Measurements from ENCODE around the gene LY9. TPM values are rescaled to one million over a fixed set of nuclear protein-coding genes. Genes with fewer than 3 reads are reported as not detected.

LY9 gene
- total and polyA plus RNA-seq, 8 donors, result 0.05 to 0.55 (median 0.35) TPM; not detected in 1

DNA sequence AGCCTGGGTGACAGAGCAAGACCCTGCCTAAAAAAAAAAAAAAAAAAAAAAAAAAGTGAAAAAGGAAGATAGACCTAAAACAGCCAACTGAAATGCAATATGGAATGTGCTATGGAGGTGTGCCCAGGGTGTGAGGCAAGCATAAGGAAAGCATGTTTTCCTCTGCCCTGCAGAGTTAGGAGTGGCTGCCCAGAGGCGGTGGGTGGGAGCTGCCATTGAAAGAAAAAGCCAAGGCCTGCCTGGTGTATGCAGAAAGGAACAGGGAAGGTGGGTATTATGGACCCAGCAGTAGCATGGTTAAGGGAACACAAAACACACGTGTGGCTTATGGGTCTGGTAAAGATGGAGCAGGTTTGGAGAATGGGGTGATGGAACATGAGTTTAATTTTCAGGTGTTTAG, 57.8 kb downstream of the LY9 start:
- H3K4me1 ChIP-seq, result no peaks in the 10 kb centered on the region
- FAIRE-seq, result no peak
- no peak overlapping the region for H3K4me3 ChIP-seq
- 88 to 93% methylated on average over 2 of the region's 2 CpGs for WGBS, 2 donors
- no peak for ATAC-seq
- intact Hi-C loops (cut with DNase I), result no loop called here
- TF ChIP-seq, protein P1, sequence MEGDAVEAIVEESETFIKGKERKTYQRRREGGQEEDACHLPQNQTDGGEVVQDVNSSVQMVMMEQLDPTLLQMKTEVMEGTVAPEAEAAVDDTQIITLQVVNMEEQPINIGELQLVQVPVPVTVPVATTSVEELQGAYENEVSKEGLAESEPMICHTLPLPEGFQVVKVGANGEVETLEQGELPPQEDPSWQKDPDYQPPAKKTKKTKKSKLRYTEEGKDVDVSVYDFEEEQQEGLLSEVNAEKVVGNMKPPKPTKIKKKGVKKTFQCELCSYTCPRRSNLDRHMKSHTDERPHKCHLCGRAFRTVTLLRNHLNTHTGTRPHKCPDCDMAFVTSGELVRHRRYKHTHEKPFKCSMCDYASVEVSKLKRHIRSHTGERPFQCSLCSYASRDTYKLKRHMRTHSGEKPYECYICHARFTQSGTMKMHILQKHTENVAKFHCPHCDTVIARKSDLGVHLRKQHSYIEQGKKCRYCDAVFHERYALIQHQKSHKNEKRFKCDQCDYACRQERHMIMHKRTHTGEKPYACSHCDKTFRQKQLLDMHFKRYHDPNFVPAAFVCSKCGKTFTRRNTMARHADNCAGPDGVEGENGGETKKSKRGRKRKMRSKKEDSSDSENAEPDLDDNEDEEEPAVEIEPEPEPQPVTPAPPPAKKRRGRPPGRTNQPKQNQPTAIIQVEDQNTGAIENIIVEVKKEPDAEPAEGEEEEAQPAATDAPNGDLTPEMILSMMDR (IDR thresholded peaks at IDR 0.05), result no peak
- DNase-seq, result no peak
- H3K9me3 ChIP-seq, result no peaks in the 10 kb centered on the region
- H3K27ac ChIP-seq, result no peak overlapping the region
- H3K36me3 ChIP-seq, result no peaks in the 10 kb centered on the region
- H3K27me3 ChIP-seq, result no peaks in the 10 kb centered on the region

DNA sequence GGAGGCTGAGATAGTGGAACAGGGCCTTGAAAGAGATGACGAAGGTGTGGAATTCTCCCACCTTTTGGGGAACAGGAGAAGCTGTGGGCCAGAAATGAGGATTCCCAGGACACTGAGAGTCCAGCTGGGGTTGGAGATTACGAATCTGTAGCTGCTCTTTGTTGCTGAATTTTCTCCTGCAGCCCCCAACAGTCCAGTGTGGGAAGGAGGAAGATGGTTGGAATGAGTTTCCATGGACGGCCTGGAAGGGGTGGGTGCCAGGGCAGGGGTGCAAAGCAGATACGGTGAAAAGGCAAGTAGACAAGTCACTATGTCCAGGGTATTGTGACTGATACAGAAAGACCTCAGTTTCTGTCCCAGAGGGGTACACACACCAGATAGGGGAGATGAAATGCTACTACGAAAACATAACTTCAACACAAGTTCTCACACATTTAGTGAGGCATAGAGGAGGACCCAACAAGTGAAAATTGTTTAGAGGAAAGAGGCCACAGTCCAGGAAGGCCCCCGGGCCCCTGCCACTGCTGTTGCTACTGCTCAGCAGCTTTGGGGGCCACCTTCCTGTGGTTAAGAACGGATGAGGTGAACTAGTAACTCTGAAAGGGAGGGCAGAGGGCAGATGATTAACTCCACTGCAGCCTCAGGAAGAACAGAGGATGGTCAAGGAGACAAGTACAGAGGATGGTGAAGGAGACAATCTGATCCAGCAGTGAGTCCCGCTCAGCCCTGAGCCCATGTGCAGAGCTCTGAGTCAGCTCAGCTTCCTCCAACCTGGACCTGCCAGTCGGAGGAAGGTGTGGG, 59.4 kb downstream of the LY9 start:
- ATAC-seq, result no peak
- TF ChIP-seq, protein P1 (IDR thresholded peaks at IDR 0.05), result no peak
- no peak for FAIRE-seq
- no peak for DNase-seq
- intact Hi-C loops (cut with DNase I), result no loop called here
- Histone ChIP-seq H3K27ac (no peak overlapping the region), H3K9me3 (no peaks in the 10 kb centered on the region), H3K27me3 (no peaks in the 10 kb centered on the region), H3K4me1 (no peaks in the 10 kb centered on the region), H3K4me3 (no peak overlapping the region), H3K36me3 (no peaks in the 10 kb centered on the region)
- 67 to 72% methylated on average over 9 of the region's 9 CpGs for WGBS, 2 donors

DNA sequence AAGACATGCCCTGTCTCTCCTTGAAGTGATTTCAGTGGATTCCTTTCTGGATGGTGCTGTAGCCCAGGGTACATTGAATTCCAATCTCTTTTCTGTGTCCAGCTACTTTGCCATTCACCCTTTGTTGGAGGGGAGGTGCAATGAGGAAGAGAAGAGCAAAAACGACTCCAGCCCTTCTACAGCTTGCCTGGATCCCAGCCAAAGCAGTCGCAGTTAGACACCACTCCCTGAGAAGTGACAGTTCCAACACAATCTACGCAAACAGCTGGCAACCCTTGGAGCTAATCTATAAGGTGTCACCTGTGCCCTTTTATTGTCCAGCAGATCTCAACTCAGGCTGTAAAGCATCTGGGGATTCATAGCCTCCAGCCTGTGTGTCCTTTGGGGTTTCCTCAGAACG, 62.1 kb downstream of the LY9 start:
- Histone ChIP-seq H3K4me1 (no peaks in the 10 kb centered on the region), H3K36me3 (no peaks in the 10 kb centered on the region), H3K9me3 (no peaks in the 10 kb centered on the region), H3K27me3 (no peaks in the 10 kb centered on the region), H3K4me3 (no peak overlapping the region), H3K27ac (no peak overlapping the region)
- 45 to 49% methylated on average over 4 of the region's 4 CpGs for WGBS, 2 donors
- intact Hi-C loops (cut with DNase I), result no loop called here
- TF ChIP-seq, protein P1 (IDR thresholded peaks at IDR 0.05), result no peak
- no peak for DNase-seq
- FAIRE-seq, result no peak
- ATAC-seq, result no peak

DNA sequence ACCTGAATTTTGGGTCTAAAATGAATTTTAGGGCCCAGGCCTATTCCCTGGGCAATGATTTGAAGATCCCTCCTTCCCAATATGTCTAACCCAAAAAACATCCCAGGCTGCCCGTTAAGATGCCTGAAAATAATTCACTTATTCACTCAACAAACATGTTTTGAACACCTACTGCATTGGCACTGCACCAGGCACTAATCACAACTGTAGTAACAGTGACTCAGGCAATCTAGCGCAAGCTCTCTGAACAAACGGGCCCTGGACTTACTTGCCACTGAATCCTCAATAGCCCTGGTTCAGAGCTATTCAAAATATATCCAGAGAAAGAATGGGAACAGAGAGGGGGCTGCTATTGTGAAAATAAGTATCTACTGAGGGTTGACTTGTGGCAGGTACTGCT, 62.5 kb downstream of the LY9 start:
- no peaks in the 10 kb centered on the region for H3K27me3 ChIP-seq
- intact Hi-C loops (cut with DNase I), result no loop called here
- TF ChIP-seq, protein P1 (IDR thresholded peaks at IDR 0.05), result no peak
- H3K4me1 ChIP-seq, result no peaks in the 10 kb centered on the region
- H3K9me3 ChIP-seq, result no peaks in the 10 kb centered on the region
- H3K36me3 ChIP-seq, result no peaks in the 10 kb centered on the region
- no peak overlapping the region for H3K4me3 ChIP-seq
- FAIRE-seq (no peak), ATAC-seq (no peak), DNase-seq (no peak)
- 43 to 58% methylated on average over 3 of the region's 3 CpGs for WGBS, 2 donors
- H3K27ac ChIP-seq, result no peak overlapping the region

DNA sequence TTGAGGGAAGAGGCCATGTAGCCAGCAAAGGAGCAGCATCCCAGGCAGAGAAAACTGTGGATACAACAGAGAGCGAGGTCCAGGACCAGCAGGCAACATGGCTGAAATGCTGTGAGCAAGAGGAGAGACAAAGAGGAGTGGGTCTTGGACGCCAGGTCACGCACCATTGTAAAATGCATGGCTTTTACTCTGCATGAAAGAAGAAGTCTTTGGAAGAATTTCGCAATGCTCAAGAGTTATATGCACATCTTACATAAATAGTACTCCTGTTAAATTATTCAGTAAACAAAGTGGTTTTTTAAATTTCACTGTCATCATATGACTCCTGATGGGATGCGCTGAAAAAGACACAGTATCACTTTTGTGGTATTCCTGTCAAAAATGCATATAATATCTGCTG, 63.2 kb downstream of the LY9 start:
- H3K9me3 ChIP-seq, result no peaks in the 10 kb centered on the region
- intact Hi-C loops (cut with DNase I), result no loop called here
- TF ChIP-seq, protein P1 (IDR thresholded peaks at IDR 0.05), result no peak

More for the DNA sequence above, 63.2 kb downstream of the LY9 start:
- DNase-seq (no peak), FAIRE-seq (no peak), ATAC-seq (peak in 1 of 4 donors; percentile 32)
- H3K4me1 ChIP-seq, result no peaks in the 10 kb centered on the region
- no peak overlapping the region for H3K4me3 ChIP-seq
- WGBS, 2 donors, result 94 to 97% methylated on average over 5 of the region's 5 CpGs
- no peak overlapping the region for H3K27ac ChIP-seq
- no peaks in the 10 kb centered on the region for H3K27me3 ChIP-seq
- H3K36me3 ChIP-seq, result no peaks in the 10 kb centered on the region

Data from pancreas (tissue), 10 donors.